H9 (cell line): Measurements from ENCODE around the gene DCAF8. TPM values are rescaled to one million over a fixed set of nuclear protein-coding genes. Genes with fewer than 3 reads are reported as not detected.
"Not testable (repeated sequence)": the region's sequence is repeated elsewhere in the genome, so short reads cannot be mapped to it uniquely, and the experiment has no call there.

Experiments
- DNase-seq: peaks from one replicate; pipeline ENCODE4 v3.0.0-alpha.2; 2017
- H2AFZ ChIP-seq: one replicate; pipeline ENCODE4 v1.6.1; 2013; ENCODE audit warnings: mild to moderate bottlenecking, low read length, control low read depth, moderate library complexity
- H2AK5ac ChIP-seq: 2 replicates; pipeline ENCODE4 v1.6.1; 2013; ENCODE audit warnings: low read length, control low read depth, mixed read lengths; ENCODE audit not compliant: insufficient read length
- H2BK120ac ChIP-seq: one replicate; pipeline ENCODE4 v1.6.1; 2013; ENCODE audit warnings: low read depth, mild to moderate bottlenecking, low read length, control low read depth, inconsistent platforms; ENCODE audit not compliant: poor library complexity, severe bottlenecking
- H2BK12ac ChIP-seq: 2 replicates; pipeline ENCODE4 v1.6.1; 2013; ENCODE audit warnings: low read length, control low read depth, mixed read lengths, low read depth; ENCODE audit not compliant: insufficient read length
- H2BK15ac ChIP-seq: 2 replicates; pipeline ENCODE4 v1.6.1; 2013; ENCODE audit warnings: low read depth, low read length, control low read depth
- H2BK20ac ChIP-seq: one replicate; pipeline ENCODE4 v1.6.1; 2013; ENCODE audit warnings: low read depth, mild to moderate bottlenecking, low read length, control low read depth, inconsistent platforms; ENCODE audit not compliant: poor library complexity, severe bottlenecking
- H2BK5ac ChIP-seq: 2 replicates; pipeline ENCODE4 v1.6.1; 2013; ENCODE audit warnings: low read length, control low read depth, mixed read lengths; ENCODE audit not compliant: insufficient read length
- H3K14ac ChIP-seq: 2 replicates; pipeline ENCODE4 v1.6.1; 2013; ENCODE audit warnings: low read length, control low read depth; ENCODE audit not compliant: insufficient read depth
- H3K18ac ChIP-seq: 2 replicates; pipeline ENCODE4 v1.6.1; 2013; ENCODE audit warnings: low read depth, mild to moderate bottlenecking, mixed read lengths, low read length, control low read depth; ENCODE audit not compliant: insufficient read length
- H3K23ac ChIP-seq: 2 replicates; pipeline ENCODE4 v1.6.1; 2013; ENCODE audit warnings: low read length, control low read depth, mixed read lengths, low read depth; ENCODE audit not compliant: insufficient read length
- H3K23me2 ChIP-seq: 2 replicates; pipeline ENCODE4 v1.6.1; 2013; ENCODE audit warnings: low read depth, mild to moderate bottlenecking, mixed read lengths, low read length, control low read depth; ENCODE audit not compliant: insufficient read length, poor library complexity, severe bottlenecking
- H3K27ac ChIP-seq: 2 replicates; pipeline ENCODE4 v1.5.1; 2013; ENCODE audit warnings: low read length, control low read depth, mixed read lengths, low read depth; ENCODE audit not compliant: insufficient read length
- H3K27me3 ChIP-seq: 2 replicates; pipeline ENCODE4 v1.6.1; 2013; ENCODE audit warnings: low read length, control low read depth, inconsistent platforms; ENCODE audit not compliant: insufficient read depth
- H3K4ac ChIP-seq: 2 replicates; pipeline ENCODE4 v1.6.1; 2013; ENCODE audit warnings: low read depth, mild to moderate bottlenecking, control low read depth, inconsistent platforms, low read length, moderate library complexity
- H3K4me1 ChIP-seq: 2 replicates; pipeline ENCODE4 v1.6.1; 2013; ENCODE audit warnings: low read length, control low read depth, inconsistent platforms; ENCODE audit not compliant: insufficient read depth
- H3K4me2 ChIP-seq: 2 replicates; pipeline ENCODE4 v1.6.1; 2013; ENCODE audit warnings: low read length, control low read depth, mixed read lengths; ENCODE audit not compliant: insufficient read length, insufficient read depth
- H3K56ac ChIP-seq: 2 replicates; pipeline ENCODE4 v1.6.1; 2013; ENCODE audit warnings: low read depth, mild to moderate bottlenecking, mixed read lengths, low read length, control low read depth; ENCODE audit not compliant: insufficient read length
- H3K79me1 ChIP-seq: 2 replicates; pipeline ENCODE4 v1.6.1; 2013; ENCODE audit warnings: low read depth, mild to moderate bottlenecking, moderate library complexity, low read length, control low read depth, inconsistent platforms; ENCODE audit not compliant: insufficient read depth, poor library complexity, severe bottlenecking
- H3K79me2 ChIP-seq: 2 replicates; pipeline ENCODE4 v1.6.1; 2013; ENCODE audit warnings: low read length, control low read depth, inconsistent platforms; ENCODE audit not compliant: insufficient read depth
- H3K9ac ChIP-seq: 2 replicates; pipeline ENCODE4 v1.6.1; 2013; ENCODE audit warnings: low read length, control low read depth, mixed read lengths; ENCODE audit not compliant: insufficient read length; ENCODE audit errors: extremely low read depth
- H3K9me3 ChIP-seq: one replicate; pipeline ENCODE4 v1.6.1; 2013; ENCODE audit warnings: low read depth, low read length, inconsistent platforms; ENCODE audit not compliant: control insufficient read depth
- H3T11ph ChIP-seq: one replicate; pipeline ENCODE4 v1.6.1; 2013; ENCODE audit warnings: mild to moderate bottlenecking, low read length, control low read depth, inconsistent platforms
- H4K20me1 ChIP-seq: one replicate; pipeline ENCODE4 v1.6.1; 2013; ENCODE audit not compliant: control insufficient read depth, insufficient read length, insufficient read depth
- H4K5ac ChIP-seq: 2 replicates; pipeline ENCODE4 v1.6.1; 2013; ENCODE audit warnings: low read depth, mild to moderate bottlenecking, mixed read lengths, low read length, control low read depth; ENCODE audit not compliant: insufficient read length
- H4K8ac ChIP-seq: replicated peaks from 2 replicates; pipeline ENCODE4 v1.6.1; 2013; ENCODE audit warnings: low read length, control low read depth, mixed read lengths, low read depth; ENCODE audit not compliant: insufficient read length
- H4K91ac ChIP-seq: 2 replicates; pipeline ENCODE4 v1.6.1; 2013; ENCODE audit warnings: low read depth, mild to moderate bottlenecking, moderate library complexity, mixed read lengths, low read length, control low read depth; ENCODE audit not compliant: insufficient read length
- H3K27ac Mint-ChIP-seq, 3 experiments: 2 replicates in 2 of 3; 3 replicates in 1 of 3; pipeline ENCODE4 v1.8.0; 2020 to 2021; ENCODE audit warnings: mixed read lengths in 3 of 3, mild to moderate bottlenecking in 1 of 3, moderate library complexity in 1 of 3
- H3K27me3 Mint-ChIP-seq: 2 replicates; pipeline ENCODE4 v1.8.0; 2021; ENCODE audit warnings: low read depth, mild to moderate bottlenecking, moderate library complexity, mixed read lengths
- H3K36me3 Mint-ChIP-seq, 3 experiments: 2 replicates in 2 of 3; 3 replicates in 1 of 3; pipeline ENCODE4 v1.8.0; 2020 to 2021; ENCODE audit warnings: low read depth in 3 of 3, mixed read lengths in 3 of 3; ENCODE audit not compliant: insufficient read depth in 1 of 3
- H3K4me1 Mint-ChIP-seq, 2 experiments: 2 replicates each; pipeline ENCODE4 v1.8.0; 2020; ENCODE audit warnings: mixed read lengths in 2 of 2
- H3K4me3 Mint-ChIP-seq, 2 experiments: 2 replicates in 1 of 2; 3 replicates in 1 of 2; pipeline ENCODE4 v1.8.0; 2020 to 2021; ENCODE audit warnings: mild to moderate bottlenecking in 2 of 2, mixed read lengths in 2 of 2, moderate library complexity in 1 of 2
- H3K9me3 Mint-ChIP-seq, 2 experiments: 2 replicates in 1 of 2; 3 replicates in 1 of 2; pipeline ENCODE4 v1.8.0; 2020; ENCODE audit warnings: mild to moderate bottlenecking in 2 of 2, mixed read lengths in 2 of 2, moderate library complexity in 1 of 2
- WGBS: extraction: QIAGEN DNeasy Blood & Tissue Kit; methylation state at CpG from one replicate; pipeline ENCODE4 v1.1.7; 2013; ENCODE audit warnings: missing lambda C conversion rate, low lambda C conversion rate, mixed read lengths; ENCODE audit not compliant: insufficient read length; ENCODE audit errors: extremely low coverage; 5-methylcytosine and 5-hydroxymethylcytosine counted together
- total RNA-seq: library from RNA; stranded (reverse); gene quantifications from 2 replicates; pipeline ENCODE4 v1.2.1, GENCODE V29; 2021
- TF ChIP-seq, protein P1 (sequence below): fragments of 200-600 bp; sonication (generic); conservative IDR thresholded peaks from 3 replicates; pipeline ENCODE4 v1.8.0; 2021; ENCODE audit warnings: antibody characterized with exemption, mild to moderate bottlenecking

The DCAF8 gene
- total RNA-seq, 1 experiment from 2014 or later: 106 TPM

DNA sequence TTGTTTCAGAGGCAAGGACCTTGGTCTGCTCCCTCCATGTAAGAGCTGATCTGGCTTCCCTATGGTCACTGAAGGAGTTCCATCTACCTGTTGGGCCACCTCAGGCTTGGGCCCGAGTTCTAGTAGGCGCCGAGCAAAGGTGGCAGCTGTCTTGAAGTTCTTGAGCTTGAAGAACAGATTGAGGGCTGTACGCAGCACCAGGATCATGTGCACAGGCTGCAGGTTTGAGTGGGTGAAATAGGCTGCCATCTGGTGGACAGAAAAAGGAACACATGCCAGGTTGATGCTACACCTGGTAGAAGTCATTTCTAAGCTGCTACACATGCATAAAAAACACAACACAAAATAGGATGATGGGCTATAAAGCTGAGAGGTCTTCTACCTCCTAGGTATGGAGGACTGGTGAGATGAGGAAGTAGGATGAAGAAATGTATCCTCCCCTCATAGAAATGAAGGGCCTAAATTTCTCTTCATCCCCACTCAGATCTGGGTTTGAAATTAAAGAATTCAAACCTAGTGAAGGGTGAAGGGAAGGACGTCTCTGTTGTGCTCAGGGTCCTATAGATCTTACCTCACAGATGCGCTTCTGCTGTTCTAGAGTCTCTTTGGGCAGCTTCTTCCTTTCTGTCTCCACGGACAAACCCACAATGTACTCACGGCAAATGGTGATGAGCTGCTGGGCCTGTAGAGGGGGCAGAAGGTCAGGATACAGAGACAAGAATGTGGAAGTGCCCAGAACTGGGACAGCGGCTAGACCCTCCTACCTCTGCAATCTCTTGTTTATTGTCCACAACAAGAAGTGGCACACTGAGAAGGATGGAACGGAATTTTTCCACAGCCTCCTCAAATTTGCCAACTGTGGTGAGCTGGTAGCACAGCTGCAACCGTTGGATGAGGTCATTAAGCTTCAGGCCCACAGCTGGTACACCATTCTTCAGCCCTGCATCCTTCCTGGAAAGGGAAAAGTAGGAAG lies 29.2 kb upstream of the DCAF8 start:
- Histone ChIP-seq H3K79me1 (no peaks in the 10 kb centered on the region), H3K14ac (no peak overlapping the region), H3K23ac (no peak overlapping the region), H3K27me3 (no peaks in the 10 kb centered on the region), H4K20me1 (no peaks in the 10 kb centered on the region), H3K23me2 (no peaks in the 10 kb centered on the region), H2BK20ac (no peak overlapping the region), H3K4ac (no peak overlapping the region), H4K5ac (no peak overlapping the region), H2BK12ac (no peak overlapping the region), H3K9me3 (no peaks in the 10 kb centered on the region), H2BK5ac (no peak overlapping the region), H2BK15ac (no peak overlapping the region), H2BK120ac (no peak overlapping the region), H3K18ac (no peak overlapping the region), H3T11ph (no peak overlapping the region), H4K8ac (no peak overlapping the region), H3K4me2 (no peak overlapping the region), H2AFZ (no peak overlapping the region), H3K79me2 (no peaks in the 10 kb centered on the region), H3K9ac (no peak overlapping the region), H2AK5ac (no peak overlapping the region), H3K56ac (no peak overlapping the region), H4K91ac (no peak overlapping the region), H3K27ac (no peak overlapping the region), H3K4me1 (no peaks in the 10 kb centered on the region)
- no CpG with 5 or more reads among the region's 11 CpGs for WGBS
- H3K27me3 Mint-ChIP-seq: no peaks in the 10 kb centered on the region
- no peak overlapping the region for H3K4me3 Mint-ChIP-seq
- peak; percentile 67 for DNase-seq
- H3K36me3 Mint-ChIP-seq: peaks cover 38 to 79% (median 79%) of the 10 kb centered on the region in 3 experiments
- H3K9me3 Mint-ChIP-seq: no peaks in the 10 kb centered on the region
- H3K4me1 Mint-ChIP-seq: no peaks in the 10 kb centered on the region
- no peak overlapping the region; a peak in 1 of 7 replicates for H3K27ac Mint-ChIP-seq
- TF ChIP-seq, protein P1, sequence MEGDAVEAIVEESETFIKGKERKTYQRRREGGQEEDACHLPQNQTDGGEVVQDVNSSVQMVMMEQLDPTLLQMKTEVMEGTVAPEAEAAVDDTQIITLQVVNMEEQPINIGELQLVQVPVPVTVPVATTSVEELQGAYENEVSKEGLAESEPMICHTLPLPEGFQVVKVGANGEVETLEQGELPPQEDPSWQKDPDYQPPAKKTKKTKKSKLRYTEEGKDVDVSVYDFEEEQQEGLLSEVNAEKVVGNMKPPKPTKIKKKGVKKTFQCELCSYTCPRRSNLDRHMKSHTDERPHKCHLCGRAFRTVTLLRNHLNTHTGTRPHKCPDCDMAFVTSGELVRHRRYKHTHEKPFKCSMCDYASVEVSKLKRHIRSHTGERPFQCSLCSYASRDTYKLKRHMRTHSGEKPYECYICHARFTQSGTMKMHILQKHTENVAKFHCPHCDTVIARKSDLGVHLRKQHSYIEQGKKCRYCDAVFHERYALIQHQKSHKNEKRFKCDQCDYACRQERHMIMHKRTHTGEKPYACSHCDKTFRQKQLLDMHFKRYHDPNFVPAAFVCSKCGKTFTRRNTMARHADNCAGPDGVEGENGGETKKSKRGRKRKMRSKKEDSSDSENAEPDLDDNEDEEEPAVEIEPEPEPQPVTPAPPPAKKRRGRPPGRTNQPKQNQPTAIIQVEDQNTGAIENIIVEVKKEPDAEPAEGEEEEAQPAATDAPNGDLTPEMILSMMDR: peak; percentile 84

DNA sequence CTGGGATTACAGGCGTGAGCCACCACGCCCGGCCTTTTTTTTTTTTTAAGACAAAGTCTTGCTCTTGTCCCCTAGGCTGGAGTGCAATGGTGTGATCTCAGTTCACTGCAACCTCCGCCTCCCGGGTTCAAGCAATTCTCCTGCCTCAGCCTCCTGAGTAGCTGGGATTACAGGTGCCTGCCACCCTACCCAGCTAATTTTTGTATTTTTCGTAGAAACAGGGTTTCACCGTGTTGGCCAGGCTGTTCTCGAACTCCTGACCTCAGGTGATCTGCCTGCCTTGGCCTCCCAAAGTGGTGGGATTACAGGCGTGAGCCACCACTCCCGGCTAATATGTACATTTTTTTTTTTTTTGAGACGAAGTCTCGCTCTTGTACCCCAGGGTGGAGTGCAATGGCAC lies 25.4 kb upstream of the DCAF8 start:
- H2AK5ac ChIP-seq, H4K5ac ChIP-seq, H3K9ac ChIP-seq, H3K79me1 ChIP-seq, H3K79me2 ChIP-seq, H2BK20ac ChIP-seq, H3K9me3 Mint-ChIP-seq, H3K18ac ChIP-seq, H2BK120ac ChIP-seq, H3K4me2 ChIP-seq, H3T11ph ChIP-seq, H4K20me1 ChIP-seq, H3K23me2 ChIP-seq, H4K91ac ChIP-seq, H3K56ac ChIP-seq, H2BK12ac ChIP-seq, H4K8ac ChIP-seq, H3K4me3 Mint-ChIP-seq, H3K27ac ChIP-seq, H3K4me1 ChIP-seq, H3K4ac ChIP-seq, H3K27me3 Mint-ChIP-seq, H3K14ac ChIP-seq, H3K23ac ChIP-seq, H3K27me3 ChIP-seq, H2AFZ ChIP-seq, H2BK5ac ChIP-seq, H3K27ac Mint-ChIP-seq, DNase-seq, H3K9me3 ChIP-seq, H2BK15ac ChIP-seq: not testable (repeated sequence)
- no CpG with 5 or more reads among the region's 12 CpGs for WGBS
- H3K36me3 Mint-ChIP-seq: peaks cover 25 to 48% (median 47%) of the 10 kb centered on the region in 3 experiments
- H3K4me1 Mint-ChIP-seq: peaks cover 14 to 16% of the 10 kb centered on the region in 2 experiments
